HG02798 (cell line): ENCODE data around the gene CCNG1.

Source experiments
- ATAC-seq: cut with Tn5 transposase; IDR thresholded peaks from one replicate; pipeline ENCODE4 v1.9.1; 2021; ENCODE audit warnings: mild to moderate bottlenecking; ENCODE audit not compliant: unreplicated experiment, poor library complexity

CCNG1 gene

GRCh38 chr5:163478126-163478981 lies 41.0 kb downstream of the CCNG1 start:
- ATAC-seq = no peak

- ATAC-seq = no peak
These were observed 41.5 kb downstream of the CCNG1 start for GRCh38 chr5:163478982-163479271.

- ATAC-seq = no peak
These were observed 51.8 kb downstream of the CCNG1 start for GRCh38 chr5:163489055-163489744.

DNA sequence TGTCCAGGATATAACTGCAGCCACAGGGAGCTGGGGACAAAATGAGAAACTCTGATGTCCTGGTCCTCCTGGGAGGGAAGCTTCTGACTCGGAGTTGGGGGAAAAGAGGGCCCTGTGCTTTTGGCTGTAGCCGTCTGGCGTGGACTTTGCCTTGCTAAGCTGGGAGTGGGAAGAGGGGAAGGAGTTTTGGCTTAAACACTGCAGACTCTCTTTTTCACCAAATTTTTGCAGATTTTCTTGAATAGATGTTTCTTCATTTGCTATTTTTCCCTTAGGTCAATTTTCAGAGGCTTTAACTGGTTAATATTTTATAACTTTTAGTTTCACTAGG lies 52.3 kb downstream of the CCNG1 start:
- no peak for ATAC-seq
